ENCODE data around the gene CACFD1.
A peak's percentile ranks its signal among the peaks of the same experiment; 100 is the strongest.

The CACFD1 gene

GRCh38 chr9:133464638-133465037, 4.9 kb downstream of the CACFD1 start:
- DNase-seq (ENCODE audit: low spot score), result no peak

- no peak for DNase-seq (ENCODE audit: low spot score)
Observed at GRCh38 chr9:133465984-133466383, 6.2 kb downstream of the CACFD1 start.

- no peak for DNase-seq (ENCODE audit: low spot score)
Observed at GRCh38 chr9:133467101-133467500, 7.3 kb downstream of the CACFD1 start.

GRCh38 chr9:133468374-133468773, 8.6 kb downstream of the CACFD1 start:
- DNase-seq (ENCODE audit: low spot score), result no peak

- no peak for DNase-seq (ENCODE audit: low spot score)
Observed at GRCh38 chr9:133468777-133469421, 9.1 kb downstream of the CACFD1 start.

GRCh38 chr9:133470427-133470924, 10.7 kb downstream of the CACFD1 start:
- DNase-seq (ENCODE audit: low spot score), result no peak

GRCh38 chr9:133470988-133471387, 11.2 kb downstream of the CACFD1 start:
- no peak for DNase-seq (ENCODE audit: low spot score)

- no peak for DNase-seq (ENCODE audit: low spot score)
Observed at GRCh38 chr9:133471551-133472276, 11.9 kb downstream of the CACFD1 start.

- DNase-seq (ENCODE audit: low spot score), result no peak
Observed at GRCh38 chr9:133472277-133472645, 12.5 kb downstream of the CACFD1 start.

GRCh38 chr9:133472753-133473378, 13.1 kb downstream of the CACFD1 start:
- DNase-seq (ENCODE audit: low spot score), result no peak

GRCh38 chr9:133473743-133474142, 14.0 kb downstream of the CACFD1 start:
- no peak for DNase-seq (ENCODE audit: low spot score)

- DNase-seq (ENCODE audit: low spot score), result no peak
Observed at GRCh38 chr9:133474215-133474614, 14.4 kb downstream of the CACFD1 start.

GRCh38 chr9:133474853-133475252, 15.1 kb downstream of the CACFD1 start:
- DNase-seq (ENCODE audit: low spot score), result no peak

GRCh38 chr9:133475292-133476012, 15.7 kb downstream of the CACFD1 start:
- no peak for DNase-seq (ENCODE audit: low spot score)

GRCh38 chr9:133476036-133476931, 16.5 kb downstream of the CACFD1 start:
- no peak for DNase-seq (ENCODE audit: low spot score)

- DNase-seq (ENCODE audit: low spot score), result no peak
Observed at GRCh38 chr9:133476941-133477340, 17.2 kb downstream of the CACFD1 start.

GRCh38 chr9:133477461-133477860, 17.7 kb downstream of the CACFD1 start:
- no peak for DNase-seq (ENCODE audit: low spot score)

- DNase-seq (ENCODE audit: low spot score), result no peak
Observed at GRCh38 chr9:133477992-133478850, 18.4 kb downstream of the CACFD1 start.

- DNase-seq (ENCODE audit: low spot score), result peak; percentile 78
Observed at GRCh38 chr9:133478851-133479711, 19.3 kb downstream of the CACFD1 start, which contains the start of gene SLC2A6. Gene SLC2A6 (minus strand): TSS chr9:133479099. CDS start chr9:133479059, 40 bp downstream.

Measured in CD4-positive, alpha-beta T cell treated with Interleukin-2 at 100 ng/mL for 4 hours (primary cell).